ENCODE measurements around the gene CNIH4. TPM values are rescaled to one million over a fixed set of nuclear protein-coding genes. Genes with fewer than 3 reads are reported as not detected.
A peak's percentile ranks its signal among the peaks of the same experiment; 100 is the strongest.

CNIH4 gene
- total RNA-seq, 1 experiment from 2014 or later = 104 TPM

- H2BK120ac ChIP-seq (ENCODE audit: low read depth, low read length, poor library complexity, severe bottlenecking) = no peak overlapping the region
- no peaks in the 10 kb centered on the region for H3K9me3 Mint-ChIP-seq
- no peaks in the 10 kb centered on the region for H3K4me1 Mint-ChIP-seq
- H3K23me2 ChIP-seq (ENCODE audit: insufficient read length, low read depth, low read length, poor library complexity, severe bottlenecking) = no peaks in the 10 kb centered on the region
- no peak overlapping the region for H3K27ac ChIP-seq (ENCODE audit: insufficient read length, low read depth, low read length)
- WGBS (ENCODE audit: extremely low coverage, insufficient read length, low lambda C conversion rate) = no CpG with 5 or more reads among the region's 6 CpGs
- H3T11ph ChIP-seq (ENCODE audit: low read length) = no peak overlapping the region
- H4K8ac ChIP-seq (replicated peaks; ENCODE audit: insufficient read length, low read depth, low read length) = no peak overlapping the region
- no peak overlapping the region for H3K9ac ChIP-seq (ENCODE audit: extremely low read depth, insufficient read length, low read length)
- H3K23ac ChIP-seq (ENCODE audit: insufficient read length, low read depth, low read length) = no peak overlapping the region
- no peak overlapping the region for H3K18ac ChIP-seq (ENCODE audit: insufficient read length, low read depth, low read length)
- no peaks in the 10 kb centered on the region for H4K20me1 ChIP-seq (ENCODE audit: control insufficient read depth, insufficient read depth, insufficient read length)
- H3K27ac Mint-ChIP-seq = peak overlapping the region in 1 of 3 experiments; percentile 67; a peak in 2 of 7 replicates
- H2BK15ac ChIP-seq (ENCODE audit: low read depth, low read length) = no peak overlapping the region
- H2BK5ac ChIP-seq (ENCODE audit: insufficient read length, low read length) = no peak overlapping the region
- no peak overlapping the region for H2BK12ac ChIP-seq (ENCODE audit: insufficient read length, low read depth, low read length)
- no peaks in the 10 kb centered on the region for H3K4me1 ChIP-seq (ENCODE audit: insufficient read depth, low read length)
- no peak overlapping the region for H3K4ac ChIP-seq (ENCODE audit: low read depth, low read length)
- H3K9me3 ChIP-seq (ENCODE audit: control insufficient read depth, low read depth, low read length) = no peaks in the 10 kb centered on the region
- no peaks in the 10 kb centered on the region for H3K27me3 ChIP-seq (ENCODE audit: insufficient read depth, low read length)
- no peak overlapping the region for H3K4me2 ChIP-seq (ENCODE audit: insufficient read depth, insufficient read length, low read length)
- no peak for TF ChIP-seq CTCF (conservative IDR thresholded peaks at IDR 0.05)
- H3K36me3 Mint-ChIP-seq (ENCODE audit: insufficient read depth in 1 of 3, low read depth in 3 of 3) = peaks cover 15 to 59% (median 50%) of the 10 kb centered on the region in 3 experiments; a peak in 6 of 7 replicates
- no peak overlapping the region for H4K91ac ChIP-seq (ENCODE audit: insufficient read length, low read depth, low read length)
- no peak for DNase-seq
- no peak overlapping the region for H3K4me3 Mint-ChIP-seq
- no peaks in the 10 kb centered on the region for H3K27me3 Mint-ChIP-seq (ENCODE audit: low read depth)
- no peak overlapping the region for H3K14ac ChIP-seq (ENCODE audit: insufficient read depth, low read length)
- no peak overlapping the region for H4K5ac ChIP-seq (ENCODE audit: insufficient read length, low read depth, low read length)
- no peaks in the 10 kb centered on the region for H3K79me1 ChIP-seq (ENCODE audit: insufficient read depth, low read depth, low read length, poor library complexity, severe bottlenecking)
- H3K79me2 ChIP-seq (ENCODE audit: insufficient read depth, low read length) = no peaks in the 10 kb centered on the region
- no peak overlapping the region for H2AK5ac ChIP-seq (ENCODE audit: insufficient read length, low read length)
- no peak overlapping the region for H2AFZ ChIP-seq (ENCODE audit: low read length)
- no peak overlapping the region for H2BK20ac ChIP-seq (ENCODE audit: low read depth, low read length, poor library complexity, severe bottlenecking)
- no peak overlapping the region for H3K56ac ChIP-seq (ENCODE audit: insufficient read length, low read depth, low read length)
Observed at GRCh38 chr1:224387302-224387912, 30.7 kb downstream of the CNIH4 start.

Measured in H9 (cell line).